Kidney (tissue), 14 donors: ENCODE results near the gene TLK2. TPM values are rescaled to one million over a fixed set of nuclear protein-coding genes. Genes with fewer than 3 reads are reported as not detected.

Source experiments
- DNase-seq, 5 donors: peaks; one replicate each; pipeline ENCODE4 v3.0.0-alpha.2; 2013 to 2020
- FAIRE-seq: peaks from 2 replicates; lab custom pipeline; 2012; peaks lifted over from hg19 to GRCh38; lab: Jason Lieb, UNC
- H3K27ac ChIP-seq, 2 donors: one replicate each; pipeline ENCODE4 v1.7.0; 2013; ENCODE audit warnings: low read depth in 2 of 2, low read length in 2 of 2, inconsistent platforms in 1 of 2
- H3K27me3 ChIP-seq: one replicate; pipeline ENCODE4 v1.7.1; 2013; ENCODE audit warnings: low read length, inconsistent platforms; ENCODE audit not compliant: control insufficient read depth, insufficient read depth
- H3K36me3 ChIP-seq, 3 donors: one replicate each; pipeline versions ENCODE4 v1.7.0 to v1.7.1; 2013; ENCODE audit warnings: low read length in 3 of 3, control low read depth in 1 of 3, inconsistent platforms in 1 of 3; ENCODE audit not compliant: insufficient read depth in 3 of 3, control insufficient read depth in 2 of 3
- H3K4me1 ChIP-seq, 3 donors: one replicate each; pipeline versions ENCODE4 v1.7.0 to v1.7.1; 2013; ENCODE audit warnings: low read length in 3 of 3, inconsistent platforms in 1 of 3, low read depth in 1 of 3; ENCODE audit not compliant: control insufficient read depth in 2 of 3, insufficient read depth in 2 of 3
- H3K4me3 ChIP-seq, 3 donors: one replicate each; pipeline versions ENCODE4 v1.7.0 to v1.8.1; 2013; ENCODE audit warnings: low read length in 3 of 3, control low read depth in 1 of 3, inconsistent platforms in 1 of 3
- H3K9ac ChIP-seq, 3 donors: one replicate each; pipeline versions ENCODE4 v1.7.0 to v1.7.1; 2013; ENCODE audit warnings: low read length in 3 of 3, control low read depth in 1 of 3, inconsistent platforms in 1 of 3
- H3K9me3 ChIP-seq, 3 donors: one replicate each; pipeline versions ENCODE4 v1.7.0 to v1.7.1; 2013; ENCODE audit warnings: low read length in 3 of 3, control low read depth in 1 of 3, inconsistent platforms in 1 of 3; ENCODE audit not compliant: control insufficient read depth in 2 of 3, insufficient read depth in 1 of 3
- CTCF ChIP-seq: IDR thresholded peaks from 3 replicates; pipeline ENCODE4 v1.5.1; 2012; ENCODE audit warnings: mild to moderate bottlenecking, moderate library complexity, borderline replicate concordance; ENCODE audit not compliant: insufficient read depth; ENCODE audit errors: extremely low read depth
- intact Hi-C: fragments of 100-400 bp; cut with DNase I; formaldehyde crosslinking; loops from one replicate; pipeline ENCODE4 v1.11.1; 2022
- polyA plus RNA-seq: library from polyadenylated mRNA; stranded (reverse); fragments of 350-450 nt; fragmentation: Illumina TruSeq; extraction: RNeasy Lipid Tissue Mini Kit (QIAGEN cat#74804); gene quantifications from one replicate; pipeline ENCODE4 v1.2.3, GENCODE V29; 2014; ENCODE audit warnings: low read depth, low replicate concordance; ENCODE audit not compliant: insufficient read depth
- total RNA-seq: library from RNA; stranded (reverse); fragmentation: NEBNext Ultra II Directional; extraction: Animal tissue kit (Norgen Biotek cat#: 25700); gene quantifications from one replicate; pipeline ENCODE4 v1.2.1, GENCODE V29; 2021
- donor health status: control.
- donor health status: control.
- donor health status: control.
- donor health status: control.
- donor health status: control.
- donor health status: DM: yes; HTN: yes; CAD: no.
- donor health status: Normal renal cell carcinoma (clear cell type).

The TLK2 gene
- total and polyA plus RNA-seq, 2 donors from 2014 or later: 15.6 to 43.0 TPM

- intact Hi-C loops: no loop called here
- FAIRE-seq (no peak), DNase-seq (no peak)
- Histone ChIP-seq H3K27ac (no peak overlapping the region), H3K9ac (no peak overlapping the region), H3K27me3 (no peaks in the 10 kb centered on the region), H3K4me1 (peaks cover 0 to 7% (median 0%) of the 10 kb centered on the region in 3 donors), H3K9me3 (no peaks in the 10 kb centered on the region), H3K4me3 (no peak overlapping the region), H3K36me3 (no peaks in the 10 kb centered on the region)
- TF ChIP-seq CTCF: no peak
Measured at GRCh38 chr17:62621223-62621622, 142.6 kb downstream of the TLK2 start.

- no peak overlapping the region for H3K9ac ChIP-seq
- peaks cover 0 to 14% (median 5%) of the 10 kb centered on the region in 3 donors for H3K4me1 ChIP-seq
- DNase-seq (no peak), FAIRE-seq (no peak)
- H3K27ac ChIP-seq: peak overlapping the region; percentile 11 to 14
- no peak overlapping the region for H3K4me3 ChIP-seq
- intact Hi-C loops: no loop called here
- H3K9me3 ChIP-seq: no peaks in the 10 kb centered on the region
- no peaks in the 10 kb centered on the region for H3K27me3 ChIP-seq
- TF ChIP-seq CTCF: no peak
- no peaks in the 10 kb centered on the region for H3K36me3 ChIP-seq
Measured at GRCh38 chr17:62625184-62625869, 146.7 kb downstream of the TLK2 start.

- intact Hi-C loops: no loop called here
- no peak overlapping the region for H3K27ac ChIP-seq
- H3K4me1 ChIP-seq: peaks cover 0 to 14% (median 5%) of the 10 kb centered on the region in 3 donors
- DNase-seq (no peak), FAIRE-seq (no peak)
- H3K36me3 ChIP-seq: no peaks in the 10 kb centered on the region
- no peak overlapping the region for H3K4me3 ChIP-seq
- H3K27me3 ChIP-seq: no peaks in the 10 kb centered on the region
- TF ChIP-seq CTCF: no peak
- H3K9me3 ChIP-seq: no peaks in the 10 kb centered on the region
- H3K9ac ChIP-seq: no peak overlapping the region
Measured at GRCh38 chr17:62625870-62626200, 147.2 kb downstream of the TLK2 start.

- intact Hi-C loops: no loop called here
- TF ChIP-seq CTCF: no peak
Measured at GRCh38 chr17:62626719-62627218, 148.1 kb downstream of the TLK2 start.

More at GRCh38 chr17:62626719-62627218, 148.1 kb downstream of the TLK2 start:
- Histone ChIP-seq H3K4me1 (peaks cover 0 to 14% (median 5%) of the 10 kb centered on the region in 3 donors), H3K4me3 (peak overlapping the region; percentile 41 to 61 (median 57)), H3K27ac (peak overlapping the region; percentile 74 to 79), H3K9ac (peak overlapping the region in 1 of 3 donors; percentile 29), H3K36me3 (no peaks in the 10 kb centered on the region), H3K9me3 (no peaks in the 10 kb centered on the region), H3K27me3 (no peaks in the 10 kb centered on the region)
- DNase-seq (peak in 4 of 5 donors; percentile 85 to 91 (median 88)), FAIRE-seq (no peak)
